GM20000 (cell line): ENCODE data around the gene SLC34A2.

Source experiments
- DNase-seq: peaks from one replicate; pipeline ENCODE4 v3.0.0; 2012; ENCODE audit warnings: low spot score
- CTCF ChIP-seq: IDR thresholded peaks from 2 replicates; pipeline ENCODE4 v1.5.1; 2012; ENCODE audit warnings: mild to moderate bottlenecking, control low read depth; ENCODE audit errors: extremely low read depth, missing control alignments

Gene SLC34A2

GRCh38 chr4:25702848-25703247 lies 47.2 kb downstream of the SLC34A2 start:
- DNase-seq, result no peak
- TF ChIP-seq CTCF, result no peak

GRCh38 chr4:25703731-25704388 lies 48.2 kb downstream of the SLC34A2 start:
- DNase-seq, result no peak
- no peak for TF ChIP-seq CTCF

GRCh38 chr4:25704516-25704915 lies 48.9 kb downstream of the SLC34A2 start:
- TF ChIP-seq CTCF, result no peak
- DNase-seq, result no peak

- no peak for DNase-seq
Measured at GRCh38 chr4:25710637-25711036, 55.0 kb downstream of the SLC34A2 start.

GRCh38 chr4:25712611-25713010 lies 57.0 kb downstream of the SLC34A2 start:
- TF ChIP-seq CTCF, result no peak
- DNase-seq, result no peak

More at GRCh38 chr4:25710637-25711036, 55.0 kb downstream of the SLC34A2 start:
- TF ChIP-seq CTCF, result no peak

GRCh38 chr4:25713812-25714211 lies 58.2 kb downstream of the SLC34A2 start:
- no peak for TF ChIP-seq CTCF
- no peak for DNase-seq

- no peak for TF ChIP-seq CTCF
- DNase-seq, result no peak
Measured at GRCh38 chr4:25722964-25723363, 67.3 kb downstream of the SLC34A2 start.
